Panc1 (cell line): ENCODE data around the gene CDK17. TPM values are rescaled to one million over a fixed set of nuclear protein-coding genes. Genes with fewer than 3 reads are reported as not detected.

Experiments
- ATAC-seq: fragments of 200-7000 bp; cut with Tn5 transposase; 2 replicates; pipeline ENCODE4 v1.9.1; 2020; ENCODE audit warnings: mild to moderate bottlenecking, moderate library complexity
- BruUV-seq: library from RNA; stranded (reverse); fragments of 400-500 nt; replicated peaks from 2 replicates; lab custom pipeline; 2021; lab: Mats Ljungman, UMichigan
- CTCF ChIA-PET: fragments of 300-600 bp; sonication (Branson Sonifier 250); formaldehyde crosslinking; loops from one replicate; lab custom pipeline; 2022; ENCODE audit warnings: antibody characterized with exemption; lab: Charles Lee
- POLR2A ChIA-PET: fragments of 300-600 bp; sonication (Branson Sonifier 250); formaldehyde crosslinking; loops from one replicate; lab custom pipeline; 2022; ENCODE audit warnings: antibody characterized with exemption; lab: Charles Lee
- DNase-seq: peaks from one replicate; pipeline ENCODE4 v3.0.0-alpha.2; 2010; ENCODE audit warnings: low read depth, low spot score
- H3K27ac ChIP-seq: 2 replicates; pipeline ENCODE4 v1.5.1; 2011; ENCODE audit warnings: mild to moderate bottlenecking, low read length, inconsistent platforms
- H3K27me3 ChIP-seq: fragments of 200-500 bp; sonication (Bioruptor generic); 2 replicates; pipeline ENCODE4 v1.6.0; 2014; ENCODE audit warnings: low read length, inconsistent platforms; ENCODE audit not compliant: control insufficient read depth, insufficient read depth
- H3K36me3 ChIP-seq: fragments of 200-500 bp; sonication (Bioruptor generic); 2 replicates; pipeline ENCODE4 v1.5.1; 2014; ENCODE audit warnings: inconsistent platforms, mild to moderate bottlenecking, low read length, moderate library complexity; ENCODE audit not compliant: control insufficient read depth, insufficient read depth
- H3K4me1 ChIP-seq: 2 replicates; pipeline ENCODE4 v1.5.1; 2011; ENCODE audit warnings: inconsistent platforms, mild to moderate bottlenecking, low read length, moderate library complexity; ENCODE audit not compliant: control insufficient read depth, insufficient read depth
- H3K4me3 ChIP-seq, 2 experiments: 2 replicates each; pipeline ENCODE4 v1.5.1; 2011 to 2012; ENCODE audit warnings: low read depth in 2 of 2, low read length in 2 of 2, mild to moderate bottlenecking in 2 of 2, inconsistent platforms in 1 of 2, moderate library complexity in 1 of 2
- H3K9me3 ChIP-seq: fragments of 200-500 bp; sonication (Bioruptor generic); 2 replicates; pipeline ENCODE4 v1.5.1; 2014; ENCODE audit warnings: low read depth, mild to moderate bottlenecking, inconsistent platforms, low read length, moderate library complexity; ENCODE audit not compliant: control insufficient read depth, insufficient read depth
- POLR2AphosphoS5 ChIP-seq: IDR thresholded peaks from 2 replicates; pipeline ENCODE4 v1.6.1; 2012; ENCODE audit warnings: mild to moderate bottlenecking, low read depth, low read length, moderate library complexity
- SIN3A ChIP-seq: IDR thresholded peaks from 2 replicates; pipeline ENCODE4 v1.6.1; 2012; ENCODE audit warnings: low read depth, mild to moderate bottlenecking, low read length, moderate library complexity, borderline replicate concordance; ENCODE audit not compliant: insufficient read depth
- TCF7L2 ChIP-seq: IDR thresholded peaks from 2 replicates; pipeline ENCODE4 v1.6.1; 2011; ENCODE audit warnings: mild to moderate bottlenecking, low read depth, low read length, inconsistent platforms
- in situ Hi-C: cut with HindIII; loops from 2 replicates; pipeline ENCODE4 v1.10.0; 2016; ENCODE audit warnings: low sequenced_read_pairs, low pct_unique_long_range_greater_than_20kb
- intact Hi-C: fragments of 100-400 bp; cut with micrococcal nuclease; formaldehyde crosslinking; loops from one replicate; pipeline ENCODE4 v1.10.0; 2022; ENCODE audit not compliant: unreplicated experiment
- total RNA-seq: library from RNA; stranded (reverse); gene quantifications from one replicate; pipeline ENCODE4 v1.2.1, GENCODE V29; 2021; ENCODE audit not compliant: unreplicated experiment
- TF ChIP-seq, protein P1 (sequence below), 2 experiments: IDR thresholded peaks; 2 replicates each; pipeline ENCODE4 v1.6.1; 2011 to 2012; ENCODE audit warnings: low read depth in 2 of 2, control low read depth in 1 of 2, low read length in 1 of 2, mild to moderate bottlenecking in 1 of 2, moderate library complexity in 1 of 2; ENCODE audit not compliant: insufficient read depth in 1 of 2
- TF ChIP-seq, protein P2 (sequence below): fragments of 450-650 bp; IDR thresholded peaks from 2 replicates; pipeline ENCODE4 v1.5.1; 2017; ENCODE audit warnings: mild to moderate bottlenecking

Gene CDK17
- total RNA-seq, 1 experiment from 2014 or later: 23.2 TPM

DNA sequence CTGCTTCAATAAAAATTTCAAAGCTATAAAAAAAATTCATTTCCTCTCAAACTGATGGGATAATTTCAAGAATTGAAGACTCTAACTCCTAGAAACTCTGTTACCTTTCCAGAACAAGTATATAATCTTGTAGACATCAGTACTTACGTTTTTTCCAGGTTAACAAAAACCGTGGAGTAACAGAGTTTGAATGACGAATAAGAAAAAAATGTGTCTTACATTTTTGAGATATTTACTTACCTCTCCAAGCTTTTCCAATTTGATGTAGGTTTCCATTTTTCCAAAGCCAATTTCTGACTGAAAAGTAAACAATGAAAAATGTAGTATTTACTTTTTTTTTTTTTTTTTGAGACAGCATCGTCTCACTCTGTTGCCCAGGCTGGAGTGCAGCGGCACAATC lies 100.2 kb downstream of the CDK17 start:
- ChIA-PET CTCF (interaction anchor here (0.6 kb wide), 1 partner anchor 68 kb away, joined by 3 read pairs; no protein-coding TSS in a partner anchor), POLR2A (interaction anchor here (0.7 kb wide), 1 partner anchor 135 kb away, joined by 12 read pairs; no protein-coding TSS in a partner anchor)
- H3K4me3 ChIP-seq: no peak overlapping the region
- H3K36me3 ChIP-seq: no peaks in the 10 kb centered on the region; the same call in 1 of the 2 replicates
- no TSS peak for BruUV-seq
- H3K27me3 ChIP-seq: no peaks in the 10 kb centered on the region
- H3K27ac ChIP-seq: no peak overlapping the region
- peaks cover 2% of the 10 kb centered on the region; the same call in 1 of the 2 replicates for H3K4me1 ChIP-seq
- H3K9me3 ChIP-seq: no peaks in the 10 kb centered on the region
- in situ Hi-C loops: no loop called here
- TF ChIP-seq, protein P1, sequence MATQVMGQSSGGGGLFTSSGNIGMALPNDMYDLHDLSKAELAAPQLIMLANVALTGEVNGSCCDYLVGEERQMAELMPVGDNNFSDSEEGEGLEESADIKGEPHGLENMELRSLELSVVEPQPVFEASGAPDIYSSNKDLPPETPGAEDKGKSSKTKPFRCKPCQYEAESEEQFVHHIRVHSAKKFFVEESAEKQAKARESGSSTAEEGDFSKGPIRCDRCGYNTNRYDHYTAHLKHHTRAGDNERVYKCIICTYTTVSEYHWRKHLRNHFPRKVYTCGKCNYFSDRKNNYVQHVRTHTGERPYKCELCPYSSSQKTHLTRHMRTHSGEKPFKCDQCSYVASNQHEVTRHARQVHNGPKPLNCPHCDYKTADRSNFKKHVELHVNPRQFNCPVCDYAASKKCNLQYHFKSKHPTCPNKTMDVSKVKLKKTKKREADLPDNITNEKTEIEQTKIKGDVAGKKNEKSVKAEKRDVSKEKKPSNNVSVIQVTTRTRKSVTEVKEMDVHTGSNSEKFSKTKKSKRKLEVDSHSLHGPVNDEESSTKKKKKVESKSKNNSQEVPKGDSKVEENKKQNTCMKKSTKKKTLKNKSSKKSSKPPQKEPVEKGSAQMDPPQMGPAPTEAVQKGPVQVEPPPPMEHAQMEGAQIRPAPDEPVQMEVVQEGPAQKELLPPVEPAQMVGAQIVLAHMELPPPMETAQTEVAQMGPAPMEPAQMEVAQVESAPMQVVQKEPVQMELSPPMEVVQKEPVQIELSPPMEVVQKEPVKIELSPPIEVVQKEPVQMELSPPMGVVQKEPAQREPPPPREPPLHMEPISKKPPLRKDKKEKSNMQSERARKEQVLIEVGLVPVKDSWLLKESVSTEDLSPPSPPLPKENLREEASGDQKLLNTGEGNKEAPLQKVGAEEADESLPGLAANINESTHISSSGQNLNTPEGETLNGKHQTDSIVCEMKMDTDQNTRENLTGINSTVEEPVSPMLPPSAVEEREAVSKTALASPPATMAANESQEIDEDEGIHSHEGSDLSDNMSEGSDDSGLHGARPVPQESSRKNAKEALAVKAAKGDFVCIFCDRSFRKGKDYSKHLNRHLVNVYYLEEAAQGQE (IDR thresholded peaks at IDR 0.05; ENCODE audit: insufficient read depth in 1 of 2, low read depth in 2 of 2, low read length in 1 of 2): no peak
- TF ChIP-seq POLR2AphosphoS5 (no peak), TCF7L2 (no peak), SIN3A (no peak)
- TF ChIP-seq, protein P2, sequence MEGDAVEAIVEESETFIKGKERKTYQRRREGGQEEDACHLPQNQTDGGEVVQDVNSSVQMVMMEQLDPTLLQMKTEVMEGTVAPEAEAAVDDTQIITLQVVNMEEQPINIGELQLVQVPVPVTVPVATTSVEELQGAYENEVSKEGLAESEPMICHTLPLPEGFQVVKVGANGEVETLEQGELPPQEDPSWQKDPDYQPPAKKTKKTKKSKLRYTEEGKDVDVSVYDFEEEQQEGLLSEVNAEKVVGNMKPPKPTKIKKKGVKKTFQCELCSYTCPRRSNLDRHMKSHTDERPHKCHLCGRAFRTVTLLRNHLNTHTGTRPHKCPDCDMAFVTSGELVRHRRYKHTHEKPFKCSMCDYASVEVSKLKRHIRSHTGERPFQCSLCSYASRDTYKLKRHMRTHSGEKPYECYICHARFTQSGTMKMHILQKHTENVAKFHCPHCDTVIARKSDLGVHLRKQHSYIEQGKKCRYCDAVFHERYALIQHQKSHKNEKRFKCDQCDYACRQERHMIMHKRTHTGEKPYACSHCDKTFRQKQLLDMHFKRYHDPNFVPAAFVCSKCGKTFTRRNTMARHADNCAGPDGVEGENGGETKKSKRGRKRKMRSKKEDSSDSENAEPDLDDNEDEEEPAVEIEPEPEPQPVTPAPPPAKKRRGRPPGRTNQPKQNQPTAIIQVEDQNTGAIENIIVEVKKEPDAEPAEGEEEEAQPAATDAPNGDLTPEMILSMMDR: no peak
- intact Hi-C loops: loop anchor here (10.0 kb wide), 1 partner anchor 95 kb away; no protein-coding TSS in a partner anchor
- no peak for ATAC-seq
- no peak for DNase-seq

DNA sequence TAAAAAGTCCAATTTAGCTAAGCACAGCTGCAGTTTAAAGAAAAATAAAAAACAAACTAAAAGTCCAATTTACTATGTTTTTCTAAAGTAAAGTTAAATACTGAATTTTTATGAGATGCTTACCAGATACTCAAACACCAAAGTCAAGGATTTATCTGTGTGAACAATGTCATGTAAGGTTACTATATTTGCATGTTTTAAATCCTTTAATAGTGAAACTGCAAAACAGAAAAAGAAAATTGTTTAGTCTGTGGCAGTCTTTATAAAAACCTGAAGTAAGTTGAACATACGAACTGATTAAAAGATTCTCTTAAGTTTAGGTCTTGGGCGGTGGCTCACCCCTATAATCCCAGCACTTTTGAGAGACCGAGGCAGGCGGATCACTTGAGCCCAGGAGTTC lies 102.7 kb downstream of the CDK17 start:
- no peaks in the 10 kb centered on the region; the same call in 1 of the 2 replicates for H3K4me1 ChIP-seq
- no peaks in the 10 kb centered on the region for H3K27me3 ChIP-seq
- BruUV-seq: no TSS peak
- no peak overlapping the region for H3K4me3 ChIP-seq
- DNase-seq (no peak), ATAC-seq (no peak)
- ChIA-PET POLR2A (no interaction called here), CTCF (no interaction called here)
- no peaks in the 10 kb centered on the region; the same call in 1 of the 2 replicates for H3K36me3 ChIP-seq
- H3K9me3 ChIP-seq: no peaks in the 10 kb centered on the region
- no peak for TF ChIP-seq TCF7L2
- intact Hi-C loops (no loop called here), in situ Hi-C loops (no loop called here)
- no peak overlapping the region for H3K27ac ChIP-seq

DNA sequence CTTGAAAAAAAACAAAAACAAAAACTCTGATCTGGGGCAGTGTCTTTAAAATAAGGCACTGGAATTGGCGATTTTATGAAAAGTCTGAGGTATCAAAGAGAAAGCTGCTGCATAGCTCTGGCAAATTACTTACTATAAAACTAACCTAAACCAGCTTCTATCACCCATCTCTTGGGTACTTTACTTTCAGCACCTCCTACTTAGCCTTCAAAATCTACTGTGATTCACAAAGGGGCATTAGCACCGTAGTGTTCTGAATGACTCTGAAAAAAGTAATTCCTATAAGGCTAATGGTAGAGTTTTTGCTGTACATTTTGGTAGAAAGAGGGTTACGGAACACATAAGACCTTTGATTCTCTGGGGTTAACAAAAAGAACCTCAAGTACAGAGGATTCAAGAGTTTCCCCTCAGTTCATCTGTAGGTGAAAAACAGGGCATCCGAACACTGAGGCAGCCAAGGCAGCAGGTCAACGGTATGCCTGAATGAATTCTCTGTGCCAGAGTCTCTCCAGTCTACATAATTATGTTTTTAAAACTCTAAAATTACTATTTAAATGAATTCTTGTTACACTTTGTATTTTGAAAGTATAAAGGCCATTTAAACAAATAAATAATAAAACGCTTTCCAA lies 104.6 kb downstream of the CDK17 start:
- intact Hi-C loops: no loop called here
- no peak for DNase-seq
- no peak overlapping the region for H3K4me3 ChIP-seq
- ChIA-PET POLR2A (interaction anchor here (0.7 kb wide), 1 partner anchor 16 kb away, joined by 5 read pairs; no protein-coding TSS in a partner anchor), CTCF (no interaction called here)
- no peaks in the 10 kb centered on the region for H3K9me3 ChIP-seq
- H3K36me3 ChIP-seq: no peaks in the 10 kb centered on the region; the same call in none of the 2 replicates
- no peak overlapping the region for H3K27ac ChIP-seq
- BruUV-seq: no TSS peak
- no peaks in the 10 kb centered on the region for H3K4me1 ChIP-seq
- no peaks in the 10 kb centered on the region for H3K27me3 ChIP-seq
- TF ChIP-seq SIN3A (no peak), POLR2AphosphoS5 (no peak), TCF7L2 (no peak)
- TF ChIP-seq, protein P2: no peak
- TF ChIP-seq, protein P1 (IDR thresholded peaks at IDR 0.05; ENCODE audit: insufficient read depth in 1 of 2, low read depth in 2 of 2, low read length in 1 of 2): no peak
- in situ Hi-C loops: no loop called here
- no peak for ATAC-seq
